ENCODE data around the gene N4BP2. TPM values are rescaled to one million over a fixed set of nuclear protein-coding genes. Genes with fewer than 3 reads are reported as not detected.

The N4BP2 gene
- total RNA-seq, 1 donor from 2014 or later, result 7.2 TPM

DNA sequence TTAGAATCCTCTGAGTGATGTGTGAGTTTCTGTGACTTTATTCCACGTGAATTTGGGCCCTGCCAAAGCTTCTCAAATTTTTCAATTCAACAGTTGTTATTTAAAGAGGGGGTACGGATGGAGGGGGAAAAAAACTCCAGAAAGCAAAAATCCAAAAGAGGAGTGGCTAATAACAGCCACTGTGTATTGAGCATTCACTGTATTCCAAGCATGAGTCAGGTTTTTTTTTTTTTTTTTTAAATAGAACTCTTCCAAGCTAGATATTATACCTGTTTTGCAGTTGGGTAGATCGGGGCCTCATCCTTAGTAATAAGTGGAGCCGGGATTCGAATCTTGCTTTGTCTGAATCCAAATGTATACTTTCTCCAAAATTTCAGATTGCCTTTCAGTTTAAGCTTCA lies 133.8 kb downstream of the N4BP2 start:
- no peak for DNase-seq (ENCODE audit: low spot score)

DNA sequence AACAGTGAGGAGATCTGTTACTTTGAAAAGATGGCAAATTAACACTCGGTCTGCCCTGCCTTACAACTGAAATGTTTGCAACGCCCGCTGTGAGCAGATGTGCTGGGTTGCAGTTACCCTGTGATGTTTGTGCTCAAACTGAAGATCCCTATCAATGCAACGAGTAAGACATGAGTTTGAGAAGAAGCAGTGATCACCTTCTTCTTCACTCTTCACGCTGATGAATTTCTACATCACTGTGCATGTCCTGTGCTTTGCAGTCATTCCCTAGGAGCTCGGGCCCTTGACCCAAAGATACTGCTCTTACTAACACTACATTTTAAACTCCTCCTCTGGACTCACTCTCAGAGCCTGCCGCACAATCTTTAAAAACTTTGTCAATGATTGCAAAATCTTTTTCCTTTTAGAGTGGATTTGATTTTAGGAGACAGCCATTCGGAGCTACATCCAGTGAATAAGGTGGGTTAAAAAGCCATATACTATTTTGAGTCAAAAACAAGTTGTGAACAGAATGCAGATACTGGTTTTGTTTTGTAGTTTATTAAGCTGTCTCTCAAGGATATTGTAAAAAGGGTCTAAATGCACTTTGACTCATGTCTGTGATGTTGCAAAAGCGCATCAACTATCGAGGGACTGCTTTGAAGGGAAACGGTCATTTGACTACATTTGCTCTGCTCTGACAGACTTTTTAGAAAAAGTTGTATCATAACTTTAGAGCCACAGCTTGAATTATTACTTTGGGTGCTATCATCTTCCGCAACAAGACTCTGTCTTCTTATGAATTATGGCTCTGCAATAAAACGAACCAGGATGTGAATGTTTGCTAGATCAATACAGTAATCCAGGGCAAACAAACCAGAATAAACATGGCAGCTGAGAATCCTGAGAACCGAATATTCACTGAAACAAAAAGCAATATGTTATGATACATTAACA lies 134.5 kb downstream of the N4BP2 start:
- ATAC-seq (peak; percentile 79), DNase-seq (ENCODE audit: low spot score) (no peak)

More for the DNA sequence above, 133.8 kb downstream of the N4BP2 start:
- no peak for ATAC-seq

DNA sequence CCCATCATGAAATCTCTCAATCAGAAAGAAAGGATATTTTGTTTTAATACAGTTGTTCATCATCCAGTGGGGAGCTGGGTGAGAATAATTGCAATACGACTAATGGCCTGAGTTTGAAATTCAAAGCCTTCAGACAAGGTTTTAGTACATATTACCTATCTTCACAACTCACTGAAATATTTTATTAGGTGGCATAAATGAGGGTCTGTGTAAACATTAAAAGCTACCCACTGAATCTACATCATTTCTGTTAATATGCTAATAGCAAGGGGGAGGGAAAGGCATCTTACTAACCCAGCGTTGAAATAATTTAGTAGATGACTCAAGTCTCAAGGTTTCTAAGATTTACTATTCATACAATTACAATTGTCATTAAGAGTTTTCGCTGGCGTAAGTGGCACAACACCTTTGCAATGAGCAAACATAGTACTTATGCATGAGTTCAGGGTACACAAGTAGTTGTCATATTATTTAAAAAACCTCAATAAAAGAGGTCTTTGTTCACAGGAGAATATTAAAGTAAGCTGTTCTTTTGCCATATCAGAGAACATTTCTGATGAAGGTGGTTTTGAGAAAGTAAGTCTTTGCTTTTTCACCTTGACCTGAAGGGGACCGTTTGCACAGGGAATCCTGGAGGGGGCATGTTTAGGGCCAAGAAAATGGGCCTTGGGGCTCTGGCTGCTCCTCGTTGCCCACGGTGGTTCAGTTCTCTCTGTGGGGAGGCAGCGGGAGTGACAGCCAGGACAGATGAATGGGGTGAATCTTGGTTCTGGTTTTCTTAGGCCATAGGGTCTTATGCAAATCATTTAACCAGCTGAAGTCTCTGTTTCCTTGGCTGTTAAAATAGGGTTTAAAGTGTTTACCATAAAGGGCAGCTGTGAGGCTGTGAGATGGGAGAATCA lies 135.7 kb downstream of the N4BP2 start:
- ATAC-seq (no peak), DNase-seq (ENCODE audit: low spot score) (no peak)

DNA sequence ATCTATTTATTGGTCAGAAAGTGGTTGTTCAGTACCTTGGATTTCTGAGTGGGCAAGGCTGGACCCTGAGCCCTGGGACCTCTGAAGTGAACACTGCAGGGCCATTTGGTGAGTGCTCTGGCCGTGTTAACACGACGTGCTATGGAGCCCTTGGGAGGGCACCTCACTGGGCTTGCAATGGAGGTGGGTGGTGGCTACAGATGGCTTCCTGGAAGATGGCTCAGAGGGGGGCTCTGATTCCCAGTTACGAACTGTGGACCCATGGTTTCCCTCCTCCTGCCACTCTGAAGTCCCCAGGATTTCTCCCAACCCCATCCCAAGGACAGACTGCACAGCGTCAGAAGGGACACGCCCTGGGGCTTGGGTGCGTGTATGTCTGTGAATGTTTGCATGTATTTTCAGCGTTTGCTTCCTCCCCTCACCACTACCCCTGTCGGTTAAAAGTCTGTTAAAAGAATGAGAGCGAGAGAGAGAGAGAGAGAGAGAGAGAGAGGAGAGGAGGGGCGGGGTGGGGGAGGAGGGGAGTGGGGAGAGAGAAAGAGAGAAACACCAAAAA lies 136.4 kb downstream of the N4BP2 start:
- ATAC-seq (no peak), DNase-seq (ENCODE audit: low spot score) (no peak)

DNA sequence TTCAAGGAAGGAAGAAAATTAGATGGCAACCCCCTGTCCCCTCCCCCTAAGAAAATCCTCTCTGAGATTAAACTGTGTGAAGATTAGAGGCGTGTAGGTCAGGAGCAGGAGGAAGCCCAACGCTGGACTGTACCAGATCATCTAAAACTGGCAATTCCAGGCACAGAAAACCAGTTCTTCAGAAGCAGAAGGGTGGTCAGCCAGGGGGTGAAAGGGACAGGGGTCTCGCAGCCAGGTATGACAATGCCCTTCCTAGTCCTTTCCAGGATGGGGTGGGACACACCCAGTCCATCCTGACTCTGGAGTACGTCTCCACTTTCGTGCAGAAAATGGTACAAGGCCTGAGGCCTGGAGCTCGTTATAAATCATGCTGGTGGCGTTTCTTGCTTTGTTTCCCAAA lies 136.9 kb downstream of the N4BP2 start:
- DNase-seq (ENCODE audit: low spot score), result no peak
- no peak for ATAC-seq

DNA sequence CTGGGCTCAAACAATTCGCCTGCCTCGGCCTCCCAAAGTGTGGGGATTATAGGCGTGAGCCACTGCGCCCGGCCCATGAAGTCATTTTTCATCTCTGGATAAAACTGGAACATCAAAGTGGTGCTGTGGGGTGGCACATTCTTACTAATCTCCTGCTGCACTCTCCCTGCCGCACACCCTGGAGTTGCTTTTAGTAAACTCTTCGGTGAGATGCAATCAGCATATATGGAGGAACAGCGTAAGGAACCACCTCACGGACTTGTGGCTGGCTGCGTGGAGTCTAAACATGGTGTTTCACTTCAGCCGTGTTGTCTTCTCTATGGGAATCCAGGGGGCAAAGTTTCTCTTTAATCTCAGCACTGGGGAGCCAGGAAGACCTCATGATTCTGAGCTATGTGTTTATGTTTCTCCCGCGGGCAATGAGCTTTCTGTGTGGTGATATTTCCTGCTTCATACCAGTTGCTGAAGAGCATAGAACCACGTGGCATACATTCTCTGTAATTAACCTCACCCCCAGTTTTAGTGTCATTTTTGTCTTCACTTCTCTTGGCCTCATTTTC lies 138.0 kb downstream of the N4BP2 start:
- DNase-seq (ENCODE audit: low spot score) (no peak), ATAC-seq (no peak)

DNA sequence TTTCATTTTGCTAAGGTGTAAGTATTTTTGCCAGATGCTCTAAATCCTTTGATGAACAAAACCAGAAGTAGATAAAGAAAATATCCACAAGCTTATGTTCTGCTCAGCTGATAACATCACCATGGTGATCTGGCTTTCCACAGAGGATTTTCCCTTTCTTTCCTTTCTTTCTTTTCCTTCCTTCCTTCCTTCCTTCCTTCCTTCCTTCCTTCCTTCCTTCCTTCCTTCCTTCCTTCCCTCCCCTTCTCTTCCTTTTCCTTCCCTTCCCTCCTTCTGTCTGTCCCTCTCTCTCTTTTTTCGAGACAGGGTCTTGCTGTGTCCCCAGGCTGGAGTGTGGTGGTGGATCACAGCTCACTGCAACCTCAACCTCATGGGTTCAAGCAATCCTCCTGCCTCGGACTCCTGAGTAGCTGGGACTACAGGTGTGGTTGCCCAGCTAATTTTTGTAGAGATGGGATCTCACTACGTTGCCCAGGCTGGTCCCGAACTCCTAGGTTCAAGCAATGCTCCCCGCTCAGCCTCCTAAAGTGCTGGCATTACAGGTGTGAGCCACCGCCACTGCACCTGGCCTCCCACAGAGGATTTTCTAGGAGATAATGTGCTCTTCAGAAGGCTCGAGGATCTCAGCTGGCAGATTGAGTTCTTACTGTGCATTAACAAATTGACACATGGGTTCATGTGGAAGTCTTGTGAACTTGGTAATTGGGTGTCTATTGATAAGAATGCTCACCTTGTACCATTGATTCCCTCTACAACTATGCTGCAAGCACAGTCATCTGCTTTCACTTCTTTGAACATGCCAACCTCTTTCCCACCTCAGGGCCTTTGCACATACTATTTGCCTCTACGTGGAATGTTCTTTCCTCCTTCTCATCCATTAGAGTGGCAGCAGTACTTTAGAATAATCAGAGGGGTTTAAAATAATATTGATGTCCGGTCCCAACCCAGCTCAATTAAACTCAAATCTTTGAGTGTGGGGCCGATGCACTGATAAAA lies 138.8 kb downstream of the N4BP2 start:
- no peak for DNase-seq (ENCODE audit: low spot score)
- no peak for ATAC-seq

DNA sequence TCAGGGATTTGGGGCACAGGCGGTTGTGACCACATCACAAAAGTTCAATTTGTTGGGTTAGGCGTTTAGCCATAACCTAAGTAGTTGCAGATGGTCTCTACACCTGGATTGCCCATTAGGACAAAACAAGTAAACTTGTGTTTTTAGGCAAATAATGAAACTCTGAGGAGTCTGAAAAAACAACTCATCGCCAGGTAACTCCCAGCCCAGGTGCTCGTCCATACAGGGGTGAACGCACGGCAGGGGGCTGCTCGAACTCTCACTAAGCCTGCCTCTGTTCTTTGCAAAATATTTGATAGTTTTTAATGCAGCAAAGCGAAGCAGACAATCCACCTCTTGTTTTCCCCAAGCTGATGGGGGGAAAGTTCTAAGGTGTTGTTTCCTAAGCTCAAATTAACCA lies 139.6 kb downstream of the N4BP2 start:
- no peak for ATAC-seq

DNA sequence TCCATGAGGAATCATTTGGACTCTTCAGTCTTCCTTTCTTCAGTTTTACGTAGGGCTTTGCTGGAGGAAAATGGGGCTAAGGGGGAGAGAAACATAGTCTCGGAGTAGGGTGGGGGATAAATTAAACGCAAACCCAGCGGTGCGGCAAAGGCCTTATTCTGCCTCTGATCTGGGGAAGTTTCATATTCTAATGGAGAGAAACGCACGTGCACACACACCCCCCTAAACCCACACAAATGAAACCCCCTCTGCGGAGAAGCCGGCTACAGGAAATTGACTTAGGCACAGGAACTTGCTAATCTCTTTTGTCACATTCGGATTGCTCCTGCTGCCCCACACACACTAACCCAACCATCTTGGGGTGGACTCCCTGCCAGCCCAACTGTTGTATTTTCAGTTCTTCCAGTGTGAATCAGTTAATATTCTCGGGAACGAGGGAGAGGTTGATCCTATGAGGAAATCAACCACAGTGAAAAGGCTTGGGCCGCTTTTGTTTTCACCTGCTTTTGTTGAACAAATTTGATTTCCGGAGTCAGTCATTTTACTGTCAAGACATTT lies 140.2 kb downstream of the N4BP2 start, which contains the start of gene RHOH:
TSS of gene RHOH (plus strand) at position 308 of the 558 bp plus-strand sequence. CDS start 46,356 bp downstream, outside the sequence.
- DNase-seq (ENCODE audit: low spot score), result no peak
- no peak for ATAC-seq

More for the DNA sequence above, 139.6 kb downstream of the N4BP2 start:
- DNase-seq (ENCODE audit: low spot score), result no peak

DNA sequence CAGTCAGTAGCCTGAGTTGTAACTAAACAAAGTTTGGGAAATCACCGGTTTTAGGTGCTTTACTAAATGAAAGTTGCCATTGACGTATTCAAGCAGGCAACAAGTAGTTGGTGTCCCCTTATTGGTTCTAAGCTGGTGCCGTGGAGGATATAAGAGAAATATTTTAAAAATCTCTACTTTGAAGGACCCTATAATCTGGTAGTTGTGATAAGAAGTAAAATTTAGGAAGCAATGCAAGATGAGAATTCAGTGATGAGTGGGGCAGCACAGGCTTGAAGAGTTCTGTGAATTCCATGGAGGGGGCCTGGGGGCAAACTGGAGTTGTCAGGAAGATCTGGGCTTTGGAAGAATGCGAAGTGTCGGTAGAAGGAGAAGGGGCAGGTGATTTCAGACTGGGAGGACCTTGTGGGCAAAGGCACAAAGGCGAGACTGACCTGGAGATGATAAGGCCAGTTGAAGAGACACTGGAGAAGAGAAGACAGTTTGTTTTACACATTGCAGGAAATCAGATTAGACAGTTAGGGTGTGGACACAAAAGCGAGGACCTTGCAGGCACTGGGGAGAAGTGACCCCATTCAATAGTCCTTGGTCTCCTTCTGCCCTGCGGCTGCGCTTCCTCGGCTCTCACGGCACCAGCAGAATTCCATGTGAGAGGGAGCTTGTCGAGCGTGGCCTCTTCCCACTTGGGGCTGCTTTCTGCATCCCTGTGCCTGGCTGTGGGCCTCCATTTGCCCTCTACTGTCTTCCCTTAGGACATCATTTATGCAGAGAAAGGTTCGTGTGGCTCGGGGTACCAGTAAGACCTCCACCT lies 141.4 kb downstream of the N4BP2 start:
- DNase-seq (ENCODE audit: low spot score) (no peak), ATAC-seq (no peak)

DNA sequence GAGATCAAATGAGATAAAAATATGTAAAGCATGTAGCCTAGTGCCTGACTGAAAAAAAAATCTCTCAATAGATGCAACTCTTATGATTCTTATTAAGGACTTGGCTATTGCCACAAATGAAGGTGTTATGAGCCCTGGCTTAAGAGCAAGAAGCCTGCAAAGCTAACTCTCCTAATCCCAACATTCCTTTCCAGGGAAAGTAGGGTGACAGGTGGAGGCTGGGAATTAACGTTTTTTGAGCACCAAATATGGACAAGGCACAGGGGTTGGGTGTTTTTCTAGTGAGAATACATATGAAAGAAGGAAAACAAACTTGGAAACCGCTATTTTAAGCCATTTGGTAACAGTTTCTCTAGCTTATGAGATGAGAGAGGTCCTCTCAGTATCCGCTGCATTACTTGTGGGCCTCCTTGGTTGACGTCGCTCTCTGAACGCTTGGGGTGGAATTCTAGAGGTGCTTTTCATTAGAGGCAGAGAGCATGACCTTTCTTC lies 142.6 kb downstream of the N4BP2 start:
- no peak for DNase-seq (ENCODE audit: low spot score)
- ATAC-seq, result no peak

DNA sequence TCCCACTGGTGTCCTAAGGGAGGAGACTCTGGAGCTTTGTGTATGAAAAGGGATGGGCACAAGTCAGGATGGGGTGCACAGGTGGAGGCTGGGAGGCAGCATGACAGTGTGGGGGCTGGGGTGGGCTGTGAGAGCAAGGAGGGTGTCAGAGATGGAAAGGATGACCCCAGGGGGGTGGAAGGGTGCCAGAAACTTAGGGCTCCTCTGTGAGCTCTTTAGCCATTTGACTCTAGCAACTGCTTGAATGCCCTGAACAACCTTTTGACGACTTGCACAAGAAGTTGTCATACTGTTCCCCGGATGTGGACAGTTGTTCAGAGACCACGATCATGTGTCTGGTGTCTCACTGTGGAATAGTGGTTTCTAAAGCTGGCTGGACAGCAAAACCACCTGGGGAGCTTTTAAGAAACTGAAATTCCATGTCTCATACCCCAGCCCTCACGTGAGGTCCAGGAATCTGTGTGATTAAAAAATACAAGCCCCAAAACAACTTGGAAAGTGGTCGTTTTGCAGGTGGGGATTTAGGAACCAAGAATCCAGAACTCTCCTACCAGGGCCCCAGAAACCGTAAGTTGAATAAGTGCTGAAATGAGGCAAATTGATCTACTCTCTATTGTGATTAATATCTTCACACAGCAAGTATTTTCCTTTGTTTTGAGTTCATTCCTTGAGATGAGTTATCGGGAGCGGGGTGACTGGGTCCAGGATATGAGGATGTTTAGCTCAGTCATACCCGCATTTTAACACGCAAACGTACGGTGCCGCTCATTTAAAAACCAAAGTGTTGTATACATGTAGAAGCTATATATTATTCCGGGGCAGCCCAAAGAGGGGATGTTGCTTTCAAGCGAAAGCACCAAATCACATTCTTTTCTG lies 143.6 kb downstream of the N4BP2 start:
- DNase-seq (ENCODE audit: low spot score), result no peak

DNA sequence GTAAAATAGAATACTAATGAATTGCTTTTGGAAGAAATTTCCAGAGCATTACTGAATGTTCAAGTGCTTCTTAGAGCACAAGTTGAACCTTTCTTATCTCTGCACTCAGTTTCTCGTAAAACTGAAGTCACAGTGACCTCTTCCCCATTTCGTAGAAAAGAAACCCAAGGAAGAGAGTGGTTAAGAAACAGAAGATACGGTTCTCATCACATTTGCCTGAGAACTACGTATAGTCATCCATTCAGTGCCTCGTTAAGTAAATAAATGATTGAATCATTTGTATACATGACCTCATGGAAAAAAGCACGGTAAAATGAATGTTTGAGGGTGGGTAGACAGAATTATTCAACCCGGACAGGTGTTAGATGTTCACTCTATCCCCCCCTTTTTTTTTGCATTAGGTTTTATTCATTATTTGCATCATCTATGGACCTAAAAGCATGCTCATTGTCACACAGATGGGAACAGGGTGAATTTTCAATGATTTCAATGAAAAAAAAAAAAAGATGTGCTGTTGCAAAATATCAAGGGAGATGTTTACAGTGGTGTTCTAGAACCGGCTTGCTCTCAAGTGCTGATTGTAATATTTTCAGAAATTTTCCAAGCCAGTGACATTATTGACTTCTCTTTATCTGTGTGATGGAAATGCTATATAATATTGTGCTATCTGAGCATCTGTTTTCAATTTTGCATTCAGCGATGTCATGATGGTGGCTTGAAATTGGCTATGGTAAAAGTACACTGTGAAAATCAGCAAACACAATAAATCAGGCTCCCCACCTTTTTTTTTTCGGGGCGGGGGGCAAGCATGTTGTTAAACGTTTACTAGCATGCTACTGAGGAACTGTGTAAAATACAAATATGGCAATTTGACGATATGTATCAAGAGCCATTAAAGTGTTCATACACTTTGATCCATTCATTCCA lies 144.5 kb downstream of the N4BP2 start:
- ATAC-seq, result no peak
- no peak for DNase-seq (ENCODE audit: low spot score)

More for the DNA sequence above, 143.6 kb downstream of the N4BP2 start:
- no peak for ATAC-seq

DNA sequence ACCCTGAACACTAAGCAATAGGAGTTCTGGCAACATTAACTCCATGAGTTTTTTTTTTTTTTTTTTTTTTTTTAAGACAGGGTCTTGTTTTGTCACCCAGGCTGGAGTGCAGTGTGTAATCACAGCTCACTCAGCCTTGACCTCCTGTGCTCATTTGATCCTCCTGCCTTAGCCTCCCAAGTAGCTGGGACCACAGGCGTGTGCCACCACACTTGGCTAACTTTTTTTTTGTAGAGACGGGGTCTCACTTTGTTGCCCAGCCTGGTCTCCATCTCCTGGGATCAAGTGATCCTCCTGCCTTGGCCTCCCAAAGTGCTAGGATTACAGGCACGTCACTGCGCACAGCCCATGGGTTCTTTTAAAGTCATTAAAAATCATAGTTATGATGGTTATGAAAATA lies 145.2 kb downstream of the N4BP2 start:
- no peak for ATAC-seq
- no peak for DNase-seq (ENCODE audit: low spot score)

DNA sequence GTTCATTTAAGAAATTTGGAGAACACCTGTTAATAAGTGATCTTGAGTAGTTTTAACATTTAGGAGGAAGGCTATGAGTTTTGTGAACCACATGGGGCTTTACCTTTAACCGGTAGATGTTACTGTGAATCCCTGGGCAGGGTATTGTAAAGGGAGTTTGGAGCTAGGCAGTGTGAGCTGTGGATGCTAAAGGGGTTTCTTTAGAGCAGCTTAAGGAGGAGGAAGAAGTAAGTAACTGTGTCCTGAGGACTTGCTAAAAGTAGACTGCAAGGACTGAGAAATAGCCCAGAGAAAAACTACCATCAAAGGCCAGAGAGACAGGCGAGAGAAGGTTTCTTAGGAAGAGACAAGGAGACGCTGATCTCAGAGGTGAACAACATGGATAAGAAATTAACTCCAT lies 145.8 kb downstream of the N4BP2 start:
- ATAC-seq (no peak), DNase-seq (ENCODE audit: low spot score) (no peak)
